NCI-H1092 (cell line): ENCODE results near the gene SMCO1.
A peak's percentile ranks its signal among the peaks of the same experiment; 100 is the strongest.
"Not testable (repeated sequence)": the region's sequence is repeated elsewhere in the genome, so short reads cannot be mapped to it uniquely, and the experiment has no call there.

Source experiments
- DNase-seq: peaks from one replicate; lab custom pipeline; 2025; lab: John Stamatoyannopoulos, UW

The SMCO1 gene

DNA sequence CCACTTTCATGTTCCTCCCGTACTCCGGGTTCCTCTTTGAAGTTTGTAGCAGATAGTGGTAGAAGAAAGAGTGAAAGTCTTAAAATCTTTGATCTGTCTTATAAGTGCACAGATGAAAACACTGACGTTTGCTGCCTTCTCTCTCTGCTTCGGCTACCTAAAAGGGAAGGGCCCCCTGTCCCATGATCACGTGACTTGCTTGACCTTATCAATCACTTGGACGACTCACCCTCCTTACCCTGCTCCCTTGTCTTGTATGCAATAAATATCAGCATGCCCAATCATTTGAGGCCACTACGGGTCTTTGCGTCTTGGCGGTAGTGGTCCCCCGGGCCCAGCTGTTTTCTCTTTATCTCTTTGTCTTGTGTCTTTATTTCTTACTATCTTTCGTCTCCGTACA, 6.1 kb upstream of the SMCO1 start:
- not testable (repeated sequence) for DNase-seq

- no peak for DNase-seq
Measured at GRCh38 chr3:196519718-196520082, 4.6 kb upstream of the SMCO1 start.

GRCh38 chr3:196518966-196519717, 4.0 kb upstream of the SMCO1 start:
- no peak for DNase-seq

GRCh38 chr3:196517919-196518318, 2.8 kb upstream of the SMCO1 start:
- DNase-seq, result no peak

DNA sequence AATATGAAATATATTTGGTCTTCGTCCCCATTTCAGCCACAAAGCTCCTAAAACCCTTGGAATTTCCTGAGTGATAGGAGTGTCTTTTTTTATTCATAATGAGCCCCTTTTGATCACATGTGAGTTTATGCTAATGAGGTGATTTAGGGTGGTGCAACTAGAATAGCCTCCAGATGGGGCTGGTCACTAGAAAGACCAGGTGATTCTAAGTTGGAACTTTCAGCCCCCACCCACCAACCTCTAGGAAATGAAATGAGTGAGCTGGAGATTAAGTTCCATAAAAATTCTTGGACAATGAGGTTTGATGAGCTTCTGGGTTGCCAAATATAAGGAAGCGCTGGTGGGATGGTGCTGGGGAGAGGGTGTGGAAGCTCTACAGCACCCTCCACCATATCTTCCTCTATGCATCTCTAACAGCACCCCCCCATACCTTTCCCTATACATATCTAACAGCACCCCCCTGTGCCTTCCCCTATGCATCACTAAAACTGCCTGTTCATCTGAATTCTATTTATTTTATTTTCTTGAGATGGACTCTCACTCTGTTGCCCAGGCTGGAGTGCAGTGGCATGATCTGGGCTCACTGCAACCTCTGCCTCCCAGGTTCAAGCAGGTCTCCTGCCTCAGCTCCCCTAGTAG, 2.1 kb upstream of the SMCO1 start:
- DNase-seq, result no peak

- no peak for DNase-seq
Measured at GRCh38 chr3:196514350-196514716, 813 bp downstream of the SMCO1 start.

DNA sequence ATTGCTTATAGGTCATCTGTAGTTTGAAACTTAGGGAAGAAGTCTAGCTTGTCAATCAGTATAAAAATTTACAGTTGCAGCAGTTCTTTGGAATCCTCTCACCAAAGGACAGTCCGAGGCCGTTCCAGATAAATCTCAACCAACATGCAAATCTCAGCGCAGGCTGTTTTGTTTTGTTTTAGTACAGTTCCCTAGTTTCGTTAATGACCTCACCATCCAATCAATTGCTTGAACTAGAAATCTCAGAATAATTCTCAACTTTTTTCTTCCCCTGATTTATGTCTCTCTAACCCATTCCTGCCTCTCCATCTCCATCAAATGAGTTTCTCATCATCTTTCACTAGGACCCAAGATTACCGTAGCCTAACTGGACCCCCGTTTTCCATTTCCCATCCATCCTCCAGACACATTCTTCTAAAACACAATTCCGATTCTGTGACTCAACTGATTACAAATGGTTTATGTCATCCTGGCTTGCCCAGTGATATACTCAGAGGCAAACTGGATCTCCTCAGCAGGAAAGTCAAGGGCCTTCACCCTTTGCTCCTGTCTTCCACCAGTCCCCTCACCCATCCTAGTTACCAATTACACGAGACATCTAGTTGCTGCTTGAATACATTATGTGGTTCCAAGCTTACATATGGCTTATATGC, 1.3 kb downstream of the SMCO1 start:
- no peak for DNase-seq

- DNase-seq, result not testable (repeated sequence)
Measured at GRCh38 chr3:196511646-196512425, 3.3 kb downstream of the SMCO1 start.

GRCh38 chr3:196511108-196511507, 4.0 kb downstream of the SMCO1 start:
- not testable (repeated sequence) for DNase-seq

- DNase-seq, result no peak
Measured at GRCh38 chr3:196506687-196507086, 8.5 kb downstream of the SMCO1 start.

GRCh38 chr3:196504556-196504955, 10.6 kb downstream of the SMCO1 start:
- no peak for DNase-seq

GRCh38 chr3:196504077-196504398, 11.1 kb downstream of the SMCO1 start:
- not testable (repeated sequence) for DNase-seq

GRCh38 chr3:196503196-196504076, 11.7 kb downstream of the SMCO1 start, which contains the start of gene RNF168:
Gene RNF168, minus strand, starts transcription at chr3:196503768. Its CDS starts 595 bp downstream, at chr3:196503173.
- peak; percentile 94 for DNase-seq

GRCh38 chr3:196502775-196503195, 12.4 kb downstream of the SMCO1 start:
- peak; percentile 16 for DNase-seq

GRCh38 chr3:196501316-196502044, 13.7 kb downstream of the SMCO1 start:
- no peak for DNase-seq

DNA sequence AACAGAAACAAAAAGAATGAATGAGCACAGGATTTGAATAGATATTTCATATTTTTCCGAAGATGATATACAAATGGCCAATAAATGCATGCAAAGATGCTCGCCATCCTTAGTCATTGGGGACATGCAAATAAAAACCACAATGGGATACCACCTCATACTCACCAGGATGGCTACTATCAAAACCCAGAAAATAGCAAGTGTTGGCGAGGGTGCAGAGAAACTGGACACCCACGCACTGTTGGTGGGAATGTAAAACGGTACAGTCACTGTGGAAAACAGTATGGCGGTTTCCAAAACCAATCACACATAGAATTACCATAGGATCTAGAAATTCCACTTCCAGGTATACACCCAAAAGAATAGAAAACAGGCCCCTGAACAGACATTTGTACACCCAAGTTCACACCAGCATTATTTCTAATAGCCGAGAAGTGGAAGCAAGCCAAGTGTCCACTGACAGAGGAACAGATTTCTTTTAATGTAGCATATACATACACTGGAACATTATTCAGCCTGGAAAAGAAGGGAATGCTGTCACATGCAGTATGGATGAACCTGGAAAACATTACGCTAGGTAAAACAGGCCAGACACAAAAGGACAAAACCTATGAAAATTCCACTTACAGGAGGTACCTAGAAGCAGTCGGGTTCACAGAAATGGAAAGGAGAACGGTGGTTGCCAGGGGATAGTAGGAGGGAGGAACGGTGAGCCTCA, 15.2 kb downstream of the SMCO1 start:
- no peak for DNase-seq

GRCh38 chr3:196499061-196499460, 16.1 kb downstream of the SMCO1 start:
- DNase-seq, result no peak

- no peak for DNase-seq
Measured at GRCh38 chr3:196498297-196498696, 16.8 kb downstream of the SMCO1 start.

- no peak for DNase-seq
Measured at GRCh38 chr3:196496183-196496582, 19.0 kb downstream of the SMCO1 start.

DNA sequence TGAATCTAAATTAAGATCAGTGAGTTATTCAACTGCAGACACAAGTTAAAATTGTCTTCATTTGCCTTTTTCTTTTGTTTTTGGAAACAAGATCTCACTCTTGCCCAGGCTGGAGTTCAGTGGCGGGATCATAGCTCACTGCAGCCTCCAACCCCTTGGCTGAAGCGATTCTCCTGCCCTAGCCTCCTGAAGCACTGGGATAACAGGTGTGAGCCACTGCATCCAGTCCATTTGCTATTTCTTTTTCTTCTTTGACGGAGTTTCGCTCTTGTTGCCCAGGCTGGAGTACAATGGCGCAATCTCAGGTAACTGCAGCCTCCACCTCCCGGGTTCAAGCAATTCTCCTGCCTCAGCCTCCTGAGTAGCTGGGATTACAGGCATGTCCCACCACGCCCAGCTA, 21.9 kb downstream of the SMCO1 start:
- no peak for DNase-seq
